ENCODE data around the gene RAB36.

Gene RAB36, protein sequence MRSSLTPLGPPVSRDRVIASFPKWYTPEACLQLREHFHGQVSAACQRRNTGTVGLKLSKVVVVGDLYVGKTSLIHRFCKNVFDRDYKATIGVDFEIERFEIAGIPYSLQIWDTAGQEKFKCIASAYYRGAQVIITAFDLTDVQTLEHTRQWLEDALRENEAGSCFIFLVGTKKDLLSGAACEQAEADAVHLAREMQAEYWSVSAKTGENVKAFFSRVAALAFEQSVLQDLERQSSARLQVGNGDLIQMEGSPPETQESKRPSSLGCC

DNA sequence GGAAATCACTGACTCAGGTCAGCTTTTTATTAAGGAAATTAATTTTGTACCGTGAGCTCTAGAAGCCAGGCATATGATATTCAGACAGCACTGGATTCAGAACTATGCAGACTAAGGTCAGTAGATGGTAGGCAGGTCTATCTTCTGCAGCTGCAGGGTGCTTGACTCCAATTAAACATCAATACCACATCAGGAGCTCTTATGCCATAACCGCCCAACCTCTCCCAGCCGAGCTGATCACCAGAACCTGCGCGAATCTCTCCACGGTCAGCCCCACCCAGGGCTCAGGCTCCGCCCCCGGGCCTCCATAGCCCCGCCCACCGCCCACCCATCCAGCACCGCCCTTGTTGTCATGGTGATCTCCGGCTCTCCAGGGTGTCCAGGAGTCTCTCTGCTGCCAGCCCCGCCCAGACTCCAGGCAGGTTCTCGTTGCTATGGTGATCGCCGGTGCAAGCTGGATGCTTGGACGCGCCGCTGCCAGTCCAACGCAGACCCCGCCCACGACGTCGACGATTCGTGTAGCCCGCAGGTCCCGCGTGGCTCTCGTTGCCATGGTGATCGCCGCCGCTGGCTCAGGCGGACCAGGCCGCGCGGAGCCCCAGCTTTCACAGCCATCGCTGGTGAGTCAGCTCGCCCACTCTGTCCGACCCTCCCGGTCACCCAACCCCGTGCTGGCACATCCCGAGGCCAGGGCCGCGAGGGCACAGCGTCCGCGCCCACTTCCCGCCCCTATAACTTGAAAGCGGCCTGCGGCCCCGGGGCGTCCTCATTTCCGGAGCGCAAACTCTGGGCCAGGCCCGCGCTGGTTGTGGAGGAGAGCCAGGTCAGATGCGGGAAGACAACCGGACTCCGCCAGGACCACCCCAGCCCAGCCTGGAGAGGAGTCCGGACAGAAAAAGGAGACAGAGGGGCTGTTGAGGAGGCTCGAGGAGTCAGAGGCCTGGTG is at the start of gene RAB36:
RAB36 (plus strand) TSS at position 546 of the 946 bp plus-strand sequence. CDS start 1,140 bp downstream, outside the sequence.
- DNase-seq = peak; percentile 95 to 99 (median 98)

DNA sequence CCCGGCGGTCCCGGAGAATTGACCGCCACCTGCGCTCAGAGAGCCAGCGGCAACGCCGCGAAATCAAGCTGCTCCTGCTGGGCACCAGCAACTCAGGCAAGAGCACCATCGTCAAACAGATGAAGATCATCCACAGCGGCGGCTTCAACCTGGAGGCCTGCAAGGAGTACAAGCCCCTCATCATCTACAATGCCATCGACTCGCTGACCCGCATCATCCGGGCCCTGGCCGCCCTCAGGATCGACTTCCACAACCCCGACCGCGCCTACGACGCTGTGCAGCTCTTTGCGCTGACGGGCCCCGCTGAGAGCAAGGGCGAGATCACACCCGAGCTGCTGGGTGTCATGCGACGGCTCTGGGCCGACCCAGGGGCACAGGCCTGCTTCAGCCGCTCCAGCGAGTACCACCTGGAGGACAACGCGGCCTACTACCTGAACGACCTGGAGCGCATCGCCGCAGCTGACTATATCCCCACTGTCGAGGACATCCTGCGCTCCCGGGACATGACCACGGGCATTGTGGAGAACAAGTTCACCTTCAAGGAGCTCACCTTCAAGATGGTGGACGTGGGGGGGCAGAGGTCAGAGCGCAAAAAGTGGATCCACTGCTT is 49.4 kb upstream of the RAB36 start:
- DNase-seq = no peak

DNA sequence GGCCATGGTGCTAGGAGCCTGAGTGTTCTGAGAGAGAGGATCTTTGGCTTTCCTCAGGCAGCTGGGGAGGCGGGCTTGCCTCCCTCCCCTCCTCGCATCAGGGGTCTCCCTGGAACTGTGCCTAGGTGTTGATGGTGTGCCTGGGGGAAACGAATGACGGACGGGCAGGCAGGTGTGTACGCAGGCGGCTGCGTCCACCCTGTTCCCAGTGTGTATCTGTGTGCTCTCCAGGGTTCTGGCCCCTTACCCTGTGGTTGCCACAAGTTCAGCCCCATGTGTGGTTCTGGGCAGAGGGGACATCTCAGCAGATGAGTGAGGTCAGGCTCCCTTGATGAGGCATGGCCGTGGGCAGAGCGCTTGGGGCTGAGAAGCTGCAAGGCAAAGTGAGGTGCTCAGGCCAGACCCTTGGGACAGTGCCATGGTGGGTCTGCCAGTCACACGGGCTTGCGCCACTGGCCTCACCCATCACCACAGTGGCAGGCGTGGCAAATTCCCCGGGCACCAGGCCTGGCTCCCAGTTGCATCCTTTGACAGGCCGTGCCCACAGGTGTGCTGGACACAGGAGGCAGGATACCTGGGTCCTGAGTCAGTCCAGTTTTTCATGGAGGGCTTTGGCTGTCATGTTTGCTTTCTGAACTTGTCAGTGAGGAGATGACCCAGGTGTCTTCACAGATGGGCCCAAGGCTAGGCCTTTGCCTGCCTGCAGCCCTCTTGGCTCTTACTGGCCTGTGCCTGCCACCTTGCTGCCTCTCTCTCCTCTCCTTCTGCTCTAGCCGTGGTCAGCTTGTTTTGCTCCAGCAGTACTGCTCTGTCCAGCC is 47.7 kb upstream of the RAB36 start:
- no peak for DNase-seq

DNA sequence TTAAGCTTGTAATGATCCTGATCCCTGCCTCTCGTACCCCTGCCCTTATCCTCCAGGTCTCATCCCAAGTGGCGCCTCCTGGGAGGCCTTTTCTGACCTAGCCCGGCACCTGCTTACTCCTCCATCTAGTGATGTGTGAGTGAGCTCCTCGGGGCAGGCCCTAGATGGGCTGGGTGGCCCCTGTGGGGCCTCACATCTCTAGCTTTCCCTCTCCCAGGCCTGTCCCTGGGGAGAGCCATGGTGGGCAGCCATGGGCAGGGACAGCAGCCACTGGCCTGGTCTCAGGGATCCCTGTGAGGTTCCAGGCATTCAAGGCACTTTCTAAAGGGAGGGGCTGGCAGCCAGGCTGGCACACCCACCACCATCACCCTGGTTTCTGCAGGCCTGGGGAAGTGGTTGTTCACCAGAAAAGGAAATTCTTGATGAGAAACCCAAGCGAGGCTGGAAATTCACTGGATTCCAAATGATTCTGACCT is 47.0 kb upstream of the RAB36 start:
- no peak for DNase-seq

DNA sequence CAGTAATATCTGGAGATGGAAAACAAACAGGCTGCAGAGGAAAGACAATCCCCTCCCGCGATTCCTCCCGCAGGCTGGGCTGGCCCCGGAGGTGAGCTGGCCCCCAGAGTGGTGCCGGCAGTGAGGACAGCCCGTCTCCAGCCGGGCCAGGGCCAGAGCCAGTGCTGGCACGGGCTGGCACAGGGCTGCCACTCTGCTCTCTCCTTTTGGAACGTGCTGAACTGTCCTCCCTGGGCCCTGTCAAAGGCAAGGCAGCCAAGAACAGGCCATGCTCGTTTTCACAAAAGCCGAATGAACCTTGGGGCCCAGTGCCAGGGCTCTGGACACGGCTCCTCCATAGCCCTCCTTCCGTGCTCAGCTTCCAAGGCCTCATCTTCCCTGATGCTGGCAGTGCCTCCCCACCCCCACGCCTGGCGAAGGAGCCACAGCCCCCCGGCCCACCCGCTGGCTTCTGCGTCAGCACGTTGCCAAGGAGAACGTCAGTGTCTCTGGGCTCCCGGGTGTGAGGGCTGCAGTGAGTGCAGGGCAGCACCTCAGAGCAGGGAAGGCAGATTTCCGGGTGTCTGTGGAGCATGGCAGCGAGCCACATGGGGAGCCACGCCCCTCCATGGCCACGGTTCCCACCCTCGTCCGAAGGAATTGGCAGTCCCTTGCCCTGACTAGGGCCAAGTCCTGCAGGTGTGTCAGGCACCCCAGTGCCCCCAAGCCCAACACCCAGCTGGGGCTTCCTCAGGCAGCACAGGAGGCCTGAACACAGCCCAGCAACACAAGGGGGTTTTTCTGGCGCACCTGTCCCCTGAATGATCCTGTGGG is 46.4 kb upstream of the RAB36 start:
- DNase-seq = no peak

DNA sequence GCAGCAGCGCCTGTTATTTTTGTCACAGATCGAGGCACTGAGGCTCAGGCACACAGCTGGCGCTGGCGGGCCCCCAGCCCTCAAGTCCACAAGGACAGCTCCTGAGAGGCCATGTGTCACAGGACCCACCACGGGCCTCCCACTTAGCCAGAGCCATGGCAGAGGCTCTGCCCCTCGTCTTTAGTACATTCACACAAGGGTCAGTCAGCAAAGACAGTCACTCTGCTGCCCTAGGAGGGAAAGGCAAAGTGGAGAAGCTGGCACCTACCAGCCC is 45.8 kb upstream of the RAB36 start:
- DNase-seq = no peak

DNA sequence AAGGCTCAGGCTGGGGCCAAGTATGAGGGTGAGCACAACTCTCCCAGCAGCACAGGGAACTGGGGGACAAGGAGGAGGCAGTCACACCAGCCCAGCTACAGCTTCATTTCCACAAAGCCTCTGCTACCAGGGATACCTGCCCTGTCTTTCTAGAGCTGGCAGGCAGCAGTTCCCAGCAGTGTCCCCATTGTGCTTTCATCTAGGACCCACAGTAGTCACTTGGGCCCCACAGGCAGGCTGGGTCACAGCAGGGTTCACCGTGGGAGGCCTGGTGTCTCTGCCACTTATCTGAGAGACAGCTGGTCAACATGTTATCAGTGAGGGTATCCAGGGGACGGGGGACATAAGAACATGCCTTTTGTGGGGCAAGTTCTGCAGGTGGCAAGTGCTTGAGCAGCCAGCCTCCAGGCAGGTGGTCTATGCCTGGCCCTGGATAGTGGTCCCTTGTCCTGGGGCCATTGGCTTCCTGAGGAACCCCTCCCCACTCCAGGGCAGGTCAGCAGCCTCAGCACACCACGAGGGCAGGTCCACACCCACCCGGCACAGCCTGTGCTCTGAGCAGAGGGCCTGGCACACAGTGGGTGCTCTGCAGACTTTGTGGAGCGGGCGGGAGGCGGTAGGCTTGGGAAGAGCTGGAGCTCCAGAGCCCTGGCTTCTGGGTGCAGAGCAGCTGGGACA is 45.0 kb upstream of the RAB36 start:
- peak in 2 of 3 experiments; percentile 28 to 60 for DNase-seq

DNA sequence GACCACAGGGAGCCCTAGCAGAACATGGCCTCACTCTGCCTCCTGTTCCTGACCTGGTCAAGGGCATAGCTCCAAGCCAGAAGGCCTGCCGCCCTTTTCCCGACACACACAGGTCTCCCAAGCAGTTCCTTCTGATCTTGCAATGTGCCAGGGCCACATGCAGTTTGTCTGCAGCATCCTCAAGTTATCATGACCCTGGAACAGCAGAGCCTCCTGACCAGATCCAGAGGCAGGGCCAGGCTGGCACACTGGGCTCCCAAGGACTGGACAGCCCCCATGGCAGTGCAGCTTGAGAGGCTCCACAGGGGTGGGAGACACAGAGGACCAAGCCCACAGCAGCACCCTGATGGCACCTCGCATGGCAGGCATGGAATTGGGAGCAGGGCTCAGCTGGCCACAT is 43.8 kb upstream of the RAB36 start:
- no peak for DNase-seq

DNA sequence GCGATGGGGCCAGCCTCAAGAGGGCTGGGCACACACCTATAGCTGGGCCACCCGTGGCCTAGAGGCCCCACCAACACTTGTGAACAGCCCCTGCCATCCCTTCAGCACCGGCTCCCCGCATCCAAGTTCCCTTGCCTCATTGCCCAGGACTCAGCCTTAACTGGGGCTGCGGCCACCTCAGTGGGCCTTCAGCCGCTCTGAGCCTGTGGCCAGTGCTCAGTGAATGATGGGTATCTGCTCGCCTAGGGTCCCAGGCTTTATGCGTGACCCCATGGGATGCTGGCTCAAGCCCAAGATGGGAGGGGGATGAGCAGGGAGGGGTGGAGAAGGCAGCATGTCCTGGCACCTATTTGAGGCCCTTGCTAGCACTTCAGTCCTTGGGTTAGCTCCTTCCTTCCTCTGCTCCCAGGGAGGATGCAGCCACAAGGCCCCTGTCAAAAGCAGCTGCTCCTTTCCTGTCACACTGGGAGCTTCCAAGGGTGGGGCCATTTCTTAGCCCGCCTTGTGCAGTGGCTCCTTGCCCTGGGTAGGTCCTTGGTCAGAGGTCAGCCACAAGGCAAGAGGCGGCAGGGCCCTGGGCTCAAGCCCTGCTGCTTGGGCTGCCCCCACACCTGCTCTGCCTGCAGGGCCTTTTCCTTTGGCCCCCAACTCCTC is 43.1 kb upstream of the RAB36 start:
- DNase-seq = no peak

DNA sequence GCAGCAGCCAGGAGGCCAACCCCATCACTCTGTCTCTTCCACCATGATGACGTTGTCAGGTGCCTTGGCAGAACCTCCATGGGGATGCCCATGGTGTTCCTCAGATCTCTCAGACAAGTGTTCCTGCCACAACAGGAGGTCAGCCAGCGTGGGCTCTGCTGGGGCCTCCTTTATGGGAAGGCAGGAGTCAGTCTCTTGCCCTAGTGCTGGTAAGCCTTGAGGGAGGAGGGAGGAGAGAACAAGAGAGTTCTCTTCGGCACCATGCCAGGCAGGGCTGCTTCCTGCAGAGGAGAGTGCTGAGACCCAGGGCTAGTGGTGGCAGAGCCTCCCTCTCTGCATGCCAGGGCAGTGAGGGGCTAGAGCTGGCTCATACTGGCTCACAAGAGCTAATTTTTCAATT is 42.5 kb upstream of the RAB36 start:
- DNase-seq = no peak

DNA sequence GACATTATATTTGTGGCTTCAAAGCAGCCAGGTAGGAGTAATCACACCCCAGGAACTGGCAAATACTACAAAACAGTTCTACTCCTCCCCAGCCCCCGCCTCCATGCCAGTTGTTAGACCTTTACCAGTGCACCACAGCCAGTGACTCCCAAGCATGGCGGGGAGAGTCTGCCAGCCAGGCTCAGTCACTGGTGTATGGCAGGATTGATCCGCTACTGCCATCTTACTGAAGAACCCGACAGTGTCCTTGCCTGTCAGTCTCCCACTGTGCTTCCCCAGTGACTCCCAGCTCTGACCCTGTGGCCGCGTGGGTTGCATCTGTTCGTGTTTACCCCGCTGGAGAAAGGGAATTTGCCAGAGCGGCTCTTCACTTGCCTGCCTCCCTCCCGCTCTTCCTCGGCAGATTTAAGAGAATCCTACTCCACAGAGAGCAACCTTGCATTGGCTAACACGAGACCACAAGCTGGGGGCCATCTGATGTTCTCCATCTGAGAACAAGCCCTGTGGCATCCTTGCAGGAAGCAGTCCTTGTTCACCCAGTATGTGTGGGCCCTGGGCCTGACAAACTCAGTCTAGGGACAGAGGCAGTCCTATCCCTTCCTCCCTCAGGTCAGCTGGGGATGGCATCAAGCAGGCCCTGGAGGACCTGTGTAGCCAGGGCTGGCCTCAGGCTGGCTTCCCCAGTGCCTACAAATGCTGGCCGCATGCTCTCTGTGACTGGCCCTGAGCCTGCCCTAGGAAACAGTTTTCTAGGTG is 41.9 kb upstream of the RAB36 start:
- no peak for DNase-seq

DNA sequence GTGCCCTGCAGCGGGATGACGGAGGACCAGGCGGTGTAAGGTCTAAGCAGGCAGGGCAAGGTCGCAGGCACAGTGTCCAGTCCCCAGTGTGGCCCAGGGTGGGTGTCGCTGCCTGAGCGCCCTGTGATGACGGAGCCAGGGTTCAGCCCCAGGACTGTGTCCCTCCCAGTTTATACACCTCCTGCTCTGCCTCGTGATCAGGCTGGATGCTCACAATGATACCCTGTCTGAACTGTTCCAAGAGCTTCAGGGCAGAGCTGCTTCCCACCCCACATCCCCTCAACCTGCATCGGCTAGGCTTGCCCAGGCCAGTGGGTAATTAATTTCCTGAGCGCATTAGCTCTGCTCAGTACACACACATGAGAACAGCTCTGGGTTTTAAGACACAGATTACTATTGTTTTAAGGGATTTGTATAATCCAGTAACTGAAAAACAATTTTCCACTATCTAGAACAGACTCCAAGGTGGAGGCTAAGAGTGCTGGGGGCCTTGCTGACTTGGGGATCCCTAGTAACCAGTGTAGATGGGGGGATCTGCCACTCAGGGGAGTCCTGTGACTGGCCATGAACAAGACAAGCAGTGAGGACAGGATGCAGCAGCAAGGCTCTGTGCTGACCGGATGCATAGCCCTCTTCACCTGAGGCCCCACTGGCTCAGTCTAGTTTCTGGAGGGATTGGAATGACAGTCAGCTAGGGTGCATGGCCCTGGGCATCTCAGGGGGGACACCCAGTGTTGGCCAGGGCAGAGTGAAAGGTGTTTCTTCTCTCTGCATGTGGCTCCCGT is 40.9 kb upstream of the RAB36 start:
- DNase-seq = no peak

DNA sequence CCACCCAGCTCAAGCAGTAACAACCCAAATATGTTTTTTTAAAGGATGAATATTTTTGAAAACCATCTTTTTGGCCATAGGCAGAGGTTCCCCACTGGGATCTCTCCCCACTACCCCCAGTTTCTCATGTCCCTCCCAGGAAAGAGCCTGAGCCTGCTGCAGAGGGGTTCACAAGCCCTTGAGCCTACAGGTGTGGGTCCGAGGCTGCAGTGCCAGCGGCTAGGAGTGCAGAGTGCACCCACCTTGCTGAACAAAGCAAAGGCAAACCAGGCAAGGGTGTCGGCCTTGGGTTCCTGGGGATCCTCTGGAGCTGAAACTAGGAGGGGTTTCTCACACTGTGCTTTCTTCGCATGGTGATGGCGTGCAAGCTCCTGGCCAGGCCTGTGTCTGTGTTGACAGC is 40.0 kb upstream of the RAB36 start:
- DNase-seq = no peak

DNA sequence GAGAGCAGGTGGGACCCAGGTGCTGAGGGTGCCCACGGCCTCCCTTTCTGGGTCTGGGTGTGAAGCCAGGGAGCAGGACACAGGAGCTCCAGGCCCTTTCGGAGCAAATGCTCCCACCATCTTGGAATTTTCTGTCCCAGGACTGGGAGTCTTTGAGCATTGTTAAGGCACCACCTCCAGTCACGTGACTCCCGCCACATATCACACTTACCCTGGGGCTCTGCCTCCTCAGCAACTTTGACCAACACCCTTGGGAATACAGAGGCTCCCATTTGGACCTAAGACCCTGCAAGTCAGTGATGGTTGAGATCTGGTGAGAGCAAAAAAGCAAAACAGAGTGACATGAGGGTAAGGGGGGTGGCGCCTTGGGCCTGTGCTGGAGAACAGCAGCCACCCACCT is 39.4 kb upstream of the RAB36 start:
- no peak for DNase-seq

DNA sequence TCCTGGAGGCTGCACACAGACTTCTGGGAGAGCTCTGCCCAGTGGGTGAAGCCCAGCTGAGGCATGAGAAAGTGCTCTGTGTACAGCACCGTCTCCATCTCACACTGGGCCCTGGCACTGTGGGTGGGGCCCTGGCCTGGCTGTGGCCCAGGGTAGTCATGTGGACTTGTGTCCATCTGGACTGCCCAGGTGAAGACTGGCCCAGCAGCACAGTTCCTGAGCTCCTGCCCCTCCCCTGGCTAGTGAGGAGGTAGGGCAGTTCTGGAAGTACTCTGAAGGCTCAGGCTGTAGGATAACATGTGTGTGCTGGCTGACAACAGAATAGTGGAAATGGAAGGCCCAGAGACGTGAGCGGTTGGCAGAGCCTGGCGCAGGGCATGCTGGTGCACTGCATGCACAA is 38.9 kb upstream of the RAB36 start:
- no peak for DNase-seq

DNA sequence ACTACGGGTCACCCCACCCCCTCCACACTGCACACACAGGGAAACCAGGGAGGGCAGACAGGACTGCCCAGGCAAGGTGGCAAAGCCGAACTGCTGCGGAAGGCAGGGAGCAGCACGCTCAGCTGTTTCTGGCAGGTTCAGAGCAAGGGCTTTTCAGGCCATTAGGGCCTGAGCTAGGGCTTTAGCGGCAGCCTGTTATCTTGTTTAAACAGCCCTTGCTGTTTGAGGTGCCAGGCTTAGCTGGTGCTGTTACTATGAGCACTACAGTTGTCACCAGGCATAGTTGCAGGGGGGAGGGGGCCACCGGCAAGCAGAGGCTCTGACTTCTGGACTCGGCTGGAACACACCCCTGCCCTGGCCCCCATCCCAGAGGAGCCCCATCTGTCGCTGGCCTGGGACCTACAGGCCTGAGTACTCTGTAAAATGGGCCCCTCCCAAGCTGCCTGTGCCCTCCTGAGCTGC is 38.3 kb upstream of the RAB36 start:
- peak in 2 of 3 experiments; percentile 22 to 46 for DNase-seq

DNA sequence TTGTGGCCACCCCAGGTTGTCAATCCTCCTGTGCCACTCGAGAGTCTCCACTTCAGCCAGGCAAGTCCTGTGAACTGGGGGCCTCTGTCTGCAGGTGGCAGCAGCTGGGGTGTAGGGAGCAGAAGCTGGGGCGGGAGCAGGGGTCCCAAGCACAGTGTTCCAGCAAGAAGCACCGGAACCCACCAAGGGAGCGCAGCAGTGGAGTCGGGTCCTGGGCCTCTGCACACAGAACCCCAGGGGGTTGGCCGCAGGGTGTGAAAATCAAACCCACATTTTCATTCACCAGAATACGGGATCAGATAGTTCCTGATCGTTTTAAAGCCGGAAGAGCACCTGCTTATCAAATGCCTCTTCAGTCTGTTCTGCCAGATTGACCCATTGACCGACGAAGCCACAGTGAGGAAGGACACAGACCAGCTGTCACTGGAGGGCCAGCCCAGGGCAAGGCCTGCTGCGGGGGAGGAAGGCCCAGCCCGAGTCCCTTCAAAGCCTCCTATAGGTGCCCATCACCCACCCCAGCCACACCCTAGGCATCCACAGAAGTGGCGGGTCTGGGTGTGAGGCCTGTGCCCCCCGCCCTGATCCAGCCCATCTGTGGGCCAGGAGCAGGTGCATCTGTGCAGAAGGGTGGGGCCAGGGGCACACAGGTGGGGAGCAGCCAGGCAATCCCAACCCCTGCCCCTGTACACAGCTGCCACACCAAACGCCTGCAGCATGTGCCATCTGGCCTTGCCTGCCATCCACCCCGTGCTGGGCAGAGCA is 37.6 kb upstream of the RAB36 start:
- DNase-seq = peak in 2 of 3 experiments; percentile 34 to 66
